Stimulated activated CD8-positive, alpha-beta memory T cell treated with anti-CD3 and anti-CD28 coated beads, Interleukin-12 subunit alpha, Interleukin-12 subunit beta, amount 100 ng/mL, for 24 hours (primary cell): ENCODE measurements around the gene NMRK2.
"Not testable (repeated sequence)": the region's sequence is repeated elsewhere in the genome, so short reads cannot be mapped to it uniquely, and the experiment has no call there.

Experiments used
- DNase-seq: peaks from one replicate; pipeline ENCODE4 v3.0.0-alpha.2; 2020; ENCODE audit errors: extremely low read depth

Gene NMRK2, protein sequence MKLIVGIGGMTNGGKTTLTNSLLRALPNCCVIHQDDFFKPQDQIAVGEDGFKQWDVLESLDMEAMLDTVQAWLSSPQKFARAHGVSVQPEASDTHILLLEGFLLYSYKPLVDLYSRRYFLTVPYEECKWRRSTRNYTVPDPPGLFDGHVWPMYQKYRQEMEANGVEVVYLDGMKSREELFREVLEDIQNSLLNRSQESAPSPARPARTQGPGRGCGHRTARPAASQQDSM

DNA sequence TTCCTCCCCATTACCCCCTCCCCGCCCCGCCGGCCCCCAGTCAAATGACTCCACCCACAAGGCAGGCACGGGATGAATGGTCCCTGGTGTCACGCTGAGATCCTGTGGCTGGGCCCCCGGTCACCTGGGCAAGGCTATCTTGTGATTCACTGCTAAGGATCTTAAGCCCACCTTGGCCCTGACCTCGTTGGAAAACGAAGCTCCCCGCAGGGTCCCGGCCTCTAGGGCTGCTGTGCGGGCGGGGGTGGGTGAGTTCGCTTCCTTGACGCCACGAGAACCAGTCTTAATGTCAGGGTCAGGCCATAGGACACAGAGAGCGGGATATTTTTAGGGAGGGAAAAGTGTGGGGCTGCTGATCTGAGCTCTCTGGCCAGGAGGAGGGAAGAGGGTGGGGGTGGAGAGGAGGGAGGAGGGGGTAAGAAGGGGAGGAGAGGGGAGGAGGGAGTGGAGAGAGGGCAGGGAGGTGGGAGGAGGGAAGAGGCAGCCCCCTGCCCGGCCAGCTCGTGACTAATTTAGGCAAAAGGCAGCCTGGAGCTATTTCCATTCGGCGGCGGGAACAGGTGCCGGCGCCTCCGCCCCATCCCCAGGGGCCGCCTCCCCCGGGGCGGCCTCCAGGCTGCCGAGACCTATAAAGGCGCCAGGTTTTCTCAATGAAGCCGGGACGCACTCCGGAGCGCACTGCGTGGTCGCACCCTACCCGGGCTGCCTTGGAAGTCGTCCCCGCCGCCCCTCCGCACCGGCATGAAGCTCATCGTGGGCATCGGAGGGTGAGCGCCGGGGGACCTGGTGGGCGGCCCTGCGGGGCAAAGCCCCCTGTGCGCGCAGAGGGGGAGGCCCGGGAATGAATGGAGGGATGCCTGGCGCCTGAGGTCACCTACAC is at the start of gene NMRK2:
Gene NMRK2 (plus strand): TSS at position 139 of the 880 bp plus-strand sequence. CDS start 603 bp downstream, at position 742.
- DNase-seq = no peak

DNA sequence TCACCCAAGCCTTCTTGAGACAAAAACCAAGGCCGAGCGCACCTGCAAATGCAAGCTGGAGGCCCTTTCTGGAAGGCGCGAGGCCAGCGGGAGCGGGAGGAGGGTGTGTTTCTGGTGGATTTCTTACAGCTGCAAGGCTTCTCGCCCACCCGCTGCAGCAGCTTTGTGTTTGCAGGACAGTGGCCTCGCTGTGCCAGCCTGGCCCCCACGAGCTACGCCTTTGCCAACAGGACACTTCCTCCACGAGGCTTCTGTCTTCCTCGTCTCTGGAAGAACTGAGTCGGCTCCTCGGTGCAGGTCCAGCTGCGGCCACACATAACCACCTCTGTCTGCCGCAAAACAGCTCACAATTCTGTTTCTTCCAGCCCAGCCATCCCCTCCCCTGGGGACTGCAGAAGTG is 42.3 kb upstream of the NMRK2 start:
- no peak for DNase-seq

DNA sequence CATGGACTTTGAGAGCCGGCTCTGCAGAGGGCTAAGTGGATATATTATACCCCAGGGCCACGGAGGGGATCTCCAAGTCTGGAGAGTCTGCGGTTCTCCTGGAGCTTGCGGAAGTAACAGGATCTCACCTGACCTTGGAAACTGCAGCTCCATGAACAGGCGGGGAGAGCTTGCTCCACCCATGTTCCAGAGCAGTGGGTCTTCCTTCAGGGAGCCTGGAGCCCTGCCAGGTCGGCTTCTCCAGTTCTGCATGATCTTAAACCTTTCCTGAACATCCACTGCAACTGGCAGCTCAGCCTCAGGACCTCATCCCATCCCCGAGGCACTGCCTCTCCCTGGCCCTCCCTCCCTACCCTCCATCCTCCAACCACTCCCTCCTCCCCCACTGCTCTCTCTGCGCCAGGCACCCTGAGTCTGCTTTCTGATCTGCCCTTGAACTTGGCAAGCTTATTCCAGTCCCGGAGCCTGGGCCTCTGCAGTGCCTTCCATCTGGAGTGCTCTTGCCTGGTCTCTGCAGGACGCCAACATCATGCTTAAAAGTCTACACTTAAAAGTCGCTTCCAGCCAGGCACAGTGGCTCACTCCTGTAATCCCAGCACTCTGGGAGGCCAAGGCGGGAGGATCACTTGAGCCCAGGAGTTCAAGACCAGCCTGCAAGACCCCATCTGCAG is 39.2 kb upstream of the NMRK2 start:
- DNase-seq = no peak

DNA sequence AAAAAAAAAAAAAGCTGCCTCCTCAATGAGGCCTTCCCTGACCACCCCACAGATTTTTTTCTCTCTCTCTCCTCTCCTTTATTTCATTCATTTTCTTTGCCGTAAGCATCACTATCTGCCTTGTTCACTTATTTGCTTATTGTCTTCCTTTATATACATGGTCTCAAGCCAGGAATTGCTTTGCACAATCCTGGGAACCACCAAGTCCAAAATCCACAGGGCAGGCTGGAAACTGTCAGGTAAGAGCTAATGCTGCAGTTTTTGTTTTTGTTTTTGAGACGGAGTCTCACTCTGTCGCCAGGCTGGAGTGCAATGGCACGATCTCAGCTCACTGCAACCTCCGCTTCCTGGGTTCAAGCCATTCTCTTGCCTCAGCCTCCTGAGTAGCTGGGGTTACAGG is 37.9 kb upstream of the NMRK2 start:
- not testable (repeated sequence) for DNase-seq

DNA sequence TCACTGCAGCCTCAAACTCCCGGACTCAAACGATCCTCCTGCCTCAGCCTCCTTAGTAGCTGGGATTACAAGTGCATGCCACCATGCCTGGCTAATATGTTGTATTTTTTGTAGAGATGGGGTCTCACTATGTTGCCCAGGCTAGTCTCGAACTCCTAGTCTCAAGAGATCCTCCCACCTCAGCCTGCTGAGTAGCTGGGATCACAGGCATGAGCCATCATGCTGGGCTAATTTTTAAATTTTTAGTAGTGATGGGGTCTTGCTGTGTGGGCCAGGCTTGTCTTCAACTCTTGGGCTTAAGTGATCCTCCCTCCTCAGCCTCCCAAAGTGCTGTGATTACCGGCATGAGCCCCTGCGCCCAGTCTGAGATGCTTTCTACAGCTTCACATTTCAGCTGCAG is 37.1 kb upstream of the NMRK2 start:
- DNase-seq = no peak

DNA sequence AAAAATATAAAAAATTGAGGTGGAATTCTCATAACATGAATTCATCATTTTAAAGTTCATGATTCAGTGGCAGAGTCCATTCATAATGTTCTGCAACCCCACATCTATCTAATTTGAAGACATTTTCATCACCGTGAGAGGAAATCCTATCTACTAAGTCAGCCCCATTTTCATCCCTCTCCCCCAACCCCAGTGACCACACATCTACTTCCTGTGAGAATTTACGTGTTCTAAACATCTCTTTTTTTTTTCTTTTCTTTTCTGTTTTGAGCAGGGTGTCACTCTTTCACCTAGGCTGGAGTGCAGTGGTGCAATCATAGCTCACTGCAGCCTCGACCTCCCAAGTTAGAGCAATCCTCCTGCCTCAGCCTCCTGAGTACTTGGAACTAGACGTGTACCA is 34.9 kb upstream of the NMRK2 start:
- no peak for DNase-seq

DNA sequence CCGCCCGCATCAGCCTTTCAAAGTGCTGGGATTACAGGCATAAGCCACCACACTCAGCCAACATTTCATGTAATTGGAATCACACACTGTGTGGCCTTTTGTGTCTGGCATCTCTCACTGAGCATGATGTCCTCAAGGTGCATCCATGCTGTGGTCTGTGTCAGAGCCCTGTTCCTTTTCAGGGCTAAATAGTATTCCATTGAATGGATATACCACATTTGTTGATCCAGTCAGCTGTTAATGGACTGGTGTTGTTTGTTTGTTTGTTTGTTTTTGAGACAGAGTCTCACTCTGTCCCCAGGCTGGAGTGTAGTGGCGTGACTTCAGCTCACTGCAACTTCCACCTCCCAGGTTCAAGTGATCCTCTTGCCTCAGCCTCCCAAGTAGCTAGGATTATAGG is 34.4 kb upstream of the NMRK2 start:
- no peak for DNase-seq

DNA sequence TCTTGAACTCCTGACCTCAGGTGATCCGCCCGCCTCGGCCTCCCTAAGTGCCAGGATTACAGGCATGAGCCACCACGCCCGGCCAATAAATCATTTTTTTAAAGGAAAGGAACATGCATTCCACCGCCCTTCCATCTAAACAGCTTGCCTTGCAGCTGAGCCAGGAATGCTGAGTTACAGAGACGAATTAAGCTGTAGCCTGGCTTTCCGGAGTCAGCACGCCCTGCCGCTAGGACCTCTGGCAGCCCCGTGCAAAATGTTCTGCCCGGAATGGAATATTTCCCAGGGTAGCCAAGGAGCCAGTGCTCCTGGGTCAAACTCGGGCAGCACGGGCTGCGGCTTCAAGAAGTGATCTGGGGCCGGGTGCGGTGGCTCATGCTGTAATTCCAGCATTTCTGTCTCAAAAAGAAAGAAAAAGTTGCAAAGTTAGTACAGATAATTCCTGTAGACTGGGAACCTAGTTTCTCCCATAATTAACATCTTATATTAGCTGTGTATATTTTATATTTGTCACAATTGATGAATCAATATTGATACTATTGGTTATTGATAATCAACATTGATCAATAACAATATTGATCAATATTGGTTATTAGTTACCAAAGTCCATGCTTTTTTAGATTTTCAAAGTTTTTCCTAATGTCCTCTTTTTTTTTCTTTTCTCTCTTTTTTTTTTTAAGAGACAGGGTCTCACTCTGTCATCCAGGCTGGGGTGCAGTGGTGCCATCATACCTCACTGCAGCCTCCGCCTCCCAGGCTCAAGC is 33.2 kb upstream of the NMRK2 start:
- DNase-seq = no peak

DNA sequence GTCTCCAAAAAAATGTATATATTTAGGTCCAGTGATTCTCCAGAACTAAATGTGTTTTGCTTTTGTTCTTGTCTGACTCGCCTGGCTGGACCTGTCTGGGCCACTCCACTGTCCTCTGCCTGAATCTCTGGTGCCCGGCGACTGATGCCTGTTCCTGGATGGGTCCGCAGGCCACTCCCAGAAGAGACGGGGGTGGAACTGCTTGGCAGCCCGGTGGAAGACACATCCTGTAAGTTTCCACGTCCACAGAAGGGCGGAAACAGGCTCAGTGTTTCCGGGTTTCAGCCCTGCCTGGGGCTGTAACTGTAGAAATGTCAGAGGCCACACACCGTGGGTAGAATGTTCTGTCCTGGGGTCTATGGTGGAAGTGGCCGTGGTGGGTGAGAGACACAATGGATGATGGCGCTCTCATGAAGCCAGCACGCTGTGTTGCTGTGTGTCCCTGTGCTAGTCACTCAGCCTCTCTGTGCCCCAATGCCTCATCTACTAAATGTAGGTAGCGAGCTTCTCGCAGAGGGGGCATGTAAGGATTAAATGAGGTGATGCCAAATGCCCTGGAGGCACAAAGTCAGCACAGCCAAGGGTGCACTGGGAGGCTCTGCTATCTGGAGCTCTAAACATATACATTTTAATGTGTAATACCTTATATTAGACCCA is 30.4 kb upstream of the NMRK2 start:
- no peak for DNase-seq

DNA sequence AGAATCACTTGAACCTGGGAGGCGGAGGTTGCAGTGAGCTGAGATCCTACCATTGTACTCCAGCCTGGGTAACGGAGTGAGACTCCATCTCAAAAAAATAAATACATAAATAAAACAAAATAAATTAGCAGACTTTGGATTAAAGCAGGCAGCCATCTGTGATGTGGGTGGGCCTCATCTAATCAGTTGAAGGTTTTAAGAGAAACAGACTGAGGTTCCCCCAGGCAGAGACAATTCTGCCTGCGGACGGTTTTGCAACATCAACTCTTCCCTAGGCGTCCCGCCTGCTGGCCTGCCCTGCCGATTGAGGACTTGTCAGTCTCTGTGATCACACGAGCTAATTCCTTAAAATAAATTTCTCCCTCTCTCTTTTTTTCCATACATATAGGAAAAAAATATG is 28.6 kb upstream of the NMRK2 start:
- DNase-seq = no peak

DNA sequence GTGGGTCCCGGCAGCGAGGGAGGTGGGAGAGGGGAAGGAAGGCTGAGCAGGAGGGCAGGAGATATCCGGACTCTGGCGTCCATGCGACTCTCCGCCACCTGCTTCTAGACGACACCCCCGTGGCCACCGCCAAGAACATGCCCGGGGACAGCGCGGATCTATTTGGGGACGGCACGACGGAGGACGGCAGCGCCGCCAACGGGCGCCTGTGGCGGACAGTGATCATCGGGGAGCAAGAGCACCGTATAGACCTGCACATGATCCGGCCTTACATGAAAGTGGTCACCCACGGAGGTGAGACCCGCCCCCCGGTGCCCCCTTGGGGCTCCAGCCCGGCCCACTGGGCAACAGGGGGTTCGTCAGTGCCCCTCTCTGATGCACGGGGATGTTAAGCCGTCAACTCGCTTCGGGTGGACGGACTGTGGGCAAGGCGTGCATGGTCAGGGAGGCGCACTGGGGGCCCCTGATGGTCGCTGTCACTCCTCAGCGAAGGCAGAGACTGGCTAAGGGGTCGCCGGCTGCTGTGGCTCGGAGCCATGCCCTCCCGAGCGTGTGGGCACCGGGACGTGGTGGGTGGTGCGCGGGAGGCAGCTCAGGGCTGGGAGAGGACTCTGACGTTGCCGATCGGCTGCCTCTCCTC is 25.1 kb upstream of the NMRK2 start:
- DNase-seq = no peak

DNA sequence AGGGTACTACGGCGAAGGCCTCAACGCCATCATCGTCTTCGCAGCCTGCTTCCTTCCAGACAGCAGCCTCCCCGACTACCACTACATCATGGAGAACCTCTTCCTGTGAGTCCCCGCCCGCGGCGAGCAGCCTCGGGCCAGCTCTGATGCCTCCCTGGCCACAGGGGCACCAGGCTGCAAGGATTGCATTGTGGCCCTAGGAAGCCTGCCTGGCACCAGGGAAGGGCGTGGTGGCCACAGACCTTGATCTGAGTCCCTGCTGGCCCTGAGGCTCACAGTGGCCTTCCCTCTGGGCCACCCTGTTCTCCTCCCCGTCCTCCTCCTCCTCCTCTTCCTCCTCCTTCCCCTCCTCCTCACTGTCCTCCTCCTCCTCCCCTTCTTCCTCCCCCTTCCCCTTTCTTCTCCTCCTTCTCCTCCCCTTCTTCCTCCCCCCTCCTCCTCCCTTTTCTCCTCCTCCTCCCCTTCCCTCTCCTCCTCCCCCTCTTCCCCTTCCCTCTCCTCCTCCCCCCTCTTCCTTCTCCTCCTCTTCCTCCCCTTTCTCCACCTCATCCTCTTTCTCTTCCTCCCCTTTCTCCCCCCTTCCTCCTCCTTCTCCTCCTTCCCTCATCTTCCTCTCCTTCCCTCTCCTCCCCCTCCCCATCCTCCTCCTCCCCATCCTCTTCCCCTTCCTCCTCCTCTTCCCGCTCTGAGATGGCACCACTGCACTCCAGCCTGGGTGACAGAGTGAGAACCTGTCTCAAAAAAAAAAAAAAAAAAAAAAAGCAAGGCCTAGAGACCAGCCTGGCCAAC is 24.4 kb upstream of the NMRK2 start:
- DNase-seq = no peak

DNA sequence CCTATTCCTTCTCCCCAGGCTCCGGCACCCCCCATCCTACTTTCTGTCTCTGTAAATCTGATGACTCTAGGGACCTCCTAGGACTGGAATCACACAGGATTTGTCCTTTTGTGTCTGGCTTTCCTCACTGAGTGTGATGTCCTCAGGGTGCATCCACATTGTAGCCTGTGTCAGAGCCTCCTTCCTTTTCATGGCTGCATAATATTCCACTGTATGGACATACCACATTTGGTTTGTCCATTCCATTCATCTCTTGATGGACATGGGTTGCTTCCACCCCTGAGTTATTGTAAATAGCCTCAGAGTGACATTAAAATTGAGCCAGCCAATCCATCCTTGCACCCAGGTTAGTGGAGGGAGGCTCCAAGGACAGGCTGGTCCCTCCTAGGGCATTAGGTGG is 22.8 kb upstream of the NMRK2 start:
- no peak for DNase-seq

DNA sequence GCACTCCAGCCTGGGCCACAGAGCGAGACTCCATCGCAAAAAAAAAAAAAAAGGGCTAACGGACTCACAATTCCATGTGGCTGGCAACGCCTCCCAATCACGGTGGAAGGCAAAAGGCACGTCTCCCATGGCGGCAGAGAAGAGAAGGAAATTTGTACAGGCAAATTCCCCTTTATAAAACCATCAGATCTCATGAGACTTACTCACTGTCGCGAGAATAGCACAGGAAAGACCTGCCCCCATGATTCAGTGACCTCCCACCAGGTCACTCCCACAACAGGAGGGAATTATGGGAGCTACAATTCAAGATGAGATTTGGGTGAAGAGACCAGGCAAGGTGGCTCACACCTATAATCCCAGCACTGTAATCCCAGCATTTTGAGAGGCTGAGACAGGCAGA is 18.7 kb upstream of the NMRK2 start:
- no peak for DNase-seq

DNA sequence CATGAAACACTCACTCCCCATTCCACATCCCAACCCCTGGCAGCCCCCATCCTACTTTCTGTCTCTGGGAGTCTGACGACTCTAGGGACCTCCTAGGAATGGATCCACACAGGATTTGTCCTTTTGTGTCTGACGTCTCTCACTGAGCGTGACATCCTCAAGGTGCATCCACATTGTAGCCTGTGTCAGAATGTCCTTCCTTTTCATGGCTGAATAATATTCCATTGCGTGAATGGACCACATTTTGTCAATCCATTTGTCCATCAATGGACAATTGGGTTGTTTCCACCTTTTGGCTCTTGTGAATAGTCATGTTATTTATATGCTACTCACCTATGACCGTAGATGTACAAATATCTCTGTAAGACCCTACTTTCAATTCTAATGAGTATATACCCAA is 16.8 kb upstream of the NMRK2 start:
- DNase-seq = no peak

DNA sequence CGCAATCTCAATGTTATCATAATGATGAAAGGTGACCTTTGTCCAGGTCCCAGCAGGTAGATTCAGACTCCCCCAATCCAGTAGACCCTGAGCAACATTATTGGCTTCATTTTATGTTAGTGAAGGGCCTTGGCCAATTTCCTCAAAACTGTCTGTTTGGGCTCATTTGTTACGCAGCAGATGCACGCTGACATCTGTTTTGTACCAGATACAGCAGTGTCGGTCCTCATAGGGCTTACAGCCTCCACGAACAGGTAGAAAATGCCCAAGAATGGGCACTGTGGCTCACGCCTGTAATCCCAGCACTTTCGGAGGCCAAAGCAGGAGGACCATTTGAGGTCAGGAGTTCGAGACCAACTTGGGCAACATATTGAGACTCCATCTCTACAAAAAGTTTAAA is 13.1 kb upstream of the NMRK2 start:
- no peak for DNase-seq

DNA sequence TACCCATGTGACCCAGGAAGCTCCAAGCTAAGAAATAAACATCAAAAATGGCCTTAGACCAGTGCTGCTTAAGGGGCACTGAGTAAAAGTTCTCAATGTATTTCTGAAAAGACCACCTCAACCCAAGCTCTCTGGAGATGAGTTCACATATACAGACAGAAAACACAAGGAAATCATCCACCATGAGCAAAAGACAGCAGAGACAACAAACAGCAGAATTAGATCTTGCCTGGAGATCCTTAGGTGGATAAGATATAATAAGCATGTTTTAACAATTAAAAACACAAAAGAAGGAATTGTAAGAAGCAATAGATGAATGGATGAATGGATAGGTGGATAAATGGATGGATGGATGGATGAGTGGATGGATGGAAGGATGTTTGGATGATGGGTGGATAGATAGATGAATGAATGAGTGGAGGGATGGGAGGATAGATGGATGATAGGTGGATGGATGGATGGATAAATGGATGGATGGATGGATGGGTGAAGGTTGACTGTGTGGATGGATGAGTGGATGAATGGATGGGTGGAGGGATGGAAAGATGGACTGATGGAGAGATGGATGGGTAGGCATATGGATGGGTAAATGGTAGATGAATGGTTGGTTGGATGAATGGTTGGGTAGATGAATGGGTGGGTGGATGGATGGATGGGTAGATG is 9.6 kb upstream of the NMRK2 start:
- DNase-seq = no peak

DNA sequence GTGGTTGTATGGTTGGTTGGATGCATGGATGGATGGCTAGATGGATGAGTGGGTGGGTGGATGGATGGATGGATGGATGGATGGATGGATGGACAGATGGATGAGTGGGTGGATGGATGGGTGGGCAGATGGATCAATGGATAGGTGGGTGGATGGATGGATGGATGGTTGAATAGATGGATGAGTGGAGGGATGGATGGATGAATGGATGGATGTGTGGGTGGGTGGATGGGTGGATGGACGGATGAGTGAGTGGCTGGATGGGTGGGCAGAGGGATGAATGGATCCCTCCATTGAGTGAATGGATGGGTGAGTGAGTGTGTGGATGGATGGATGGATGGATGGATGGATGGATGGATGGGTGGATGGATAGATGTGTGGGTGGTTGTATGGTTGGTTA is 9.0 kb upstream of the NMRK2 start:
- no peak for DNase-seq

DNA sequence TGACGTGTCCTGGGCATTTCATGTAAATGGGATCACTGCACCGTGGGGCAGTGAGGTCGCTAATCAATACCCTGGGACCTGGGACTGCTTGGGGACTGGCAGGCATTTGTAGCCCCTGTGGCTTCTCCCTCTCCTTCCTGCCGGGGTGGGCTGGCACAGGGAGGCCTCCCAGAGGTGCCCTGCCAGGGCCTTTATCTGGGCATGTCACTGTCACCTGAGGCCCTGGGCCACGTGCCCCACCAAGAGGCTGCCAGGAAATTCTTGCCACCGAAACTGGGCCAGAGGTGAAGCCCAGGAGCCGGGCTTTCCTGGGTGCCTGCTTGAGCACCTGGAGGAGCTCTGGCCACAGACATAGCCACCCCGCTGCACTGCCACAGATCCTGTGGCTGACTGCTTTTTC is 1.8 kb upstream of the NMRK2 start:
- no peak for DNase-seq
